GM23338 (cell line): ENCODE results near the gene CNTNAP2. TPM values are rescaled to one million over a fixed set of nuclear protein-coding genes. Genes with fewer than 3 reads are reported as not detected.

Source experiments
- ATAC-seq: fragments of 200-7000 bp; cut with Tn5 transposase; 3 replicates; pipeline ENCODE4 v1.9.1; 2020
- DNase-seq: peaks from one replicate; pipeline ENCODE4 v3.0.0-alpha.2; 2015; ENCODE audit warnings: low spot score
- H2AFZ ChIP-seq: fragments of 200-600 bp; sonication (generic); 2 replicates; pipeline ENCODE4 v1.8.0; 2016; ENCODE audit warnings: antibody characterized with exemption, mild to moderate bottlenecking, moderate library complexity
- H3F3A ChIP-seq: fragments of 200-600 bp; sonication (generic); replicated peaks from 2 replicates; pipeline ENCODE4 v1.8.0; 2017; ENCODE audit warnings: antibody characterized with exemption, mixed run types, low read depth
- H3K27ac ChIP-seq: fragments of 200-600 bp; sonication (generic); 2 replicates; pipeline ENCODE4 v1.6.1; 2016; ENCODE audit warnings: low read depth
- H3K27me3 ChIP-seq: fragments of 200-600 bp; sonication (generic); 2 replicates; pipeline ENCODE4 v1.8.0; 2016; ENCODE audit warnings: mild to moderate bottlenecking, mixed run types, moderate library complexity; ENCODE audit not compliant: insufficient read depth
- H3K36me3 ChIP-seq: fragments of 200-600 bp; sonication (generic); 2 replicates; pipeline ENCODE4 v1.8.0; 2016; ENCODE audit warnings: mild to moderate bottlenecking; ENCODE audit not compliant: insufficient read depth
- H3K4me1 ChIP-seq: fragments of 200-600 bp; sonication (generic); 2 replicates; pipeline ENCODE4 v1.8.0; 2016; ENCODE audit warnings: mild to moderate bottlenecking, moderate library complexity; ENCODE audit not compliant: insufficient read depth
- H3K4me2 ChIP-seq: fragments of 200-600 bp; sonication (generic); 2 replicates; pipeline ENCODE4 v1.7.1; 2017; ENCODE audit warnings: mixed run types
- H3K4me3 ChIP-seq: fragments of 200-600 bp; sonication (generic); 2 replicates; pipeline ENCODE4 v1.6.1; 2016; ENCODE audit warnings: mixed run types
- H3K79me2 ChIP-seq: fragments of 200-600 bp; sonication (generic); replicated peaks from 2 replicates; pipeline ENCODE4 v1.8.0; 2017; ENCODE audit warnings: mild to moderate bottlenecking; ENCODE audit not compliant: insufficient read depth
- H3K9me2 ChIP-seq: fragments of 200-600 bp; sonication (generic); 2 replicates; pipeline ENCODE4 v1.8.0; 2017; ENCODE audit not compliant: insufficient read depth
- H4K20me1 ChIP-seq: fragments of 200-600 bp; sonication (generic); replicated peaks from 2 replicates; pipeline ENCODE4 v1.8.0; 2017; ENCODE audit warnings: mild to moderate bottlenecking; ENCODE audit not compliant: insufficient read depth
- H3K27ac Mint-ChIP-seq: 2 replicates; pipeline ENCODE4 v1.8.0; 2020; ENCODE audit warnings: inconsistent platforms, mild to moderate bottlenecking, moderate library complexity, mixed read lengths
- H3K27me3 Mint-ChIP-seq: 3 replicates; pipeline ENCODE4 v1.8.0; 2022; ENCODE audit warnings: low read depth, mild to moderate bottlenecking, moderate library complexity, mixed read lengths, inconsistent platforms; ENCODE audit not compliant: insufficient read depth, poor library complexity
- H3K36me3 Mint-ChIP-seq: 3 replicates; pipeline ENCODE4 v1.8.0; 2021; ENCODE audit warnings: low read depth, mild to moderate bottlenecking, inconsistent platforms, moderate library complexity, mixed read lengths
- H3K4me1 Mint-ChIP-seq: 3 replicates; pipeline ENCODE4 v1.8.0; 2020; ENCODE audit warnings: mild to moderate bottlenecking, inconsistent platforms, mixed read lengths
- H3K4me3 Mint-ChIP-seq: 3 replicates; pipeline ENCODE4 v1.8.0; 2021; ENCODE audit warnings: moderate library complexity, mild to moderate bottlenecking, inconsistent platforms, mixed read lengths
- H3K9me3 Mint-ChIP-seq: 3 replicates; pipeline ENCODE4 v1.8.0; 2020; ENCODE audit warnings: moderate library complexity, mild to moderate bottlenecking, inconsistent platforms, mixed read lengths
- CTCF ChIP-seq, 2 experiments: fragments of 200-600 bp in 1 of 2; sonication (generic) in 1 of 2; conservative IDR thresholded peaks; 2 replicates each; pipeline versions ENCODE4 v1.5.1 to v1.6.1; 2016 to 2017; ENCODE audit warnings: antibody characterized with exemption in 2 of 2, low read depth in 2 of 2, mild to moderate bottlenecking in 2 of 2, moderate library complexity in 1 of 2
- ETS1 ChIP-seq: IDR thresholded peaks from 2 replicates; pipeline ENCODE4 v1.6.1; 2016; ENCODE audit warnings: antibody characterized with exemption
- EZH2phosphoT487 ChIP-seq: fragments of 200-600 bp; sonication (generic); IDR thresholded peaks from one replicate; pipeline ENCODE4 v1.8.1; 2018; ENCODE audit warnings: antibody characterized with exemption; ENCODE audit not compliant: unreplicated experiment
- JUNB ChIP-seq: IDR thresholded peaks from one replicate; pipeline ENCODE4 v1.6.1; 2016; ENCODE audit warnings: antibody characterized with exemption; ENCODE audit not compliant: unreplicated experiment
- NANOG ChIP-seq: IDR thresholded peaks from 2 replicates; pipeline ENCODE4 v1.6.1; 2016; ENCODE audit warnings: antibody characterized with exemption, borderline replicate concordance
- POLR2AphosphoS5 ChIP-seq: IDR thresholded peaks from 2 replicates; pipeline ENCODE4 v1.6.1; 2016; ENCODE audit warnings: antibody characterized with exemption, low read depth
- STAT1 ChIP-seq: IDR thresholded peaks from one replicate; pipeline ENCODE4 v1.6.1; 2016; ENCODE audit warnings: antibody characterized with exemption; ENCODE audit not compliant: unreplicated experiment
- ZNF114 ChIP-seq: fragments of 250-450 bp; sonication (Bioruptor Pico); IDR thresholded peaks from 2 replicates; pipeline ENCODE4 v1.5.0; 2020; ENCODE audit warnings: mild to moderate bottlenecking, moderate library complexity
- ZNF462 ChIP-seq: fragments of 250-450 bp; sonication (Bioruptor Pico); IDR thresholded peaks from 2 replicates; pipeline ENCODE4 v1.5.0; 2020; ENCODE audit warnings: mild to moderate bottlenecking, moderate library complexity
- polyA plus RNA-seq: library from polyadenylated mRNA; unstranded; fragments of >200 nt; fragmentation: Nextera tagmentation; extraction: Ambion mirVana; gene quantifications from 2 replicates; pipeline ENCODE4 v1.2.1, GENCODE V29; 2016
- total RNA-seq: library from RNA; depleted of rRNA; stranded (reverse); fragments of >200 nt; shearing (Covaris generic); gene quantifications from 2 replicates; pipeline ENCODE4 v1.2.3, GENCODE V29; 2014

The CNTNAP2 gene
- total and polyA plus RNA-seq, 2 experiments from 2014 or later = 38.2 to 61.3 TPM

- H3K4me3 Mint-ChIP-seq = no peak overlapping the region
- Histone ChIP-seq H3K4me3 (no peak overlapping the region), H3K4me1 (no peaks in the 10 kb centered on the region), H3K4me2 (no peak overlapping the region), H3K79me2 (no peaks in the 10 kb centered on the region), H3K27me3 (no peaks in the 10 kb centered on the region), H3K9me2 (no peaks in the 10 kb centered on the region), H2AFZ (no peak overlapping the region), H3K27ac (no peak overlapping the region), H3F3A (no peaks in the 10 kb centered on the region), H4K20me1 (no peaks in the 10 kb centered on the region), H3K36me3 (peaks cover 2% of the 10 kb centered on the region; the same call in 1 of the 2 replicates)
- DNase-seq (no peak), ATAC-seq (no peak)
- TF ChIP-seq STAT1 = no peak
- no peak for TF ChIP-seq ETS1
- no peak for TF ChIP-seq ZNF462 (CRISPR knock-in tag)
- TF ChIP-seq NANOG = no peak
- TF ChIP-seq CTCF (conservative IDR thresholded peaks at IDR 0.05; ENCODE audit: low read depth in 2 of 2) = no peak
- no peak for TF ChIP-seq EZH2phosphoT487
- no peak for TF ChIP-seq POLR2AphosphoS5
- TF ChIP-seq ZNF114 (CRISPR knock-in tag) = no peak
- no peak for TF ChIP-seq JUNB
- no peaks in the 10 kb centered on the region for H3K36me3 Mint-ChIP-seq
- no peaks in the 10 kb centered on the region for H3K27me3 Mint-ChIP-seq
- peaks cover 15% of the 10 kb centered on the region; the same call in 2 of the 3 replicates for H3K9me3 Mint-ChIP-seq
- H3K4me1 Mint-ChIP-seq = peaks cover 4% of the 10 kb centered on the region; the same call in 1 of the 3 replicates
- H3K27ac Mint-ChIP-seq = no peak overlapping the region
Observed at GRCh38 chr7:146542101-146542500, 425.5 kb downstream of the CNTNAP2 start.
